Measurements from ENCODE around the gene RALGAPA2. TPM values are rescaled to one million over a fixed set of nuclear protein-coding genes. Genes with fewer than 3 reads are reported as not detected.

The RALGAPA2 gene
- total RNA-seq, 3 donors from 2014 or later (not counting 1 experiment from before 2014, with no cell fraction given) = 26.6 to 33.9 (median 33.1) TPM

- H3K4me1 ChIP-seq (ENCODE audit: control insufficient read depth, insufficient read depth, low read length) = no peaks in the 10 kb centered on the region
- Mint-ChIP-seq H3K27me3 (ENCODE audit: low read depth in 2 of 2) (no peaks in the 10 kb centered on the region), H3K9me3 (no peaks in the 10 kb centered on the region), H3K4me1 (no peaks in the 10 kb centered on the region), H3K4me3 (no peak overlapping the region), H3K36me3 (no peaks in the 10 kb centered on the region), H3K27ac (no peak overlapping the region)
- peaks cover 6% of the 10 kb centered on the region for H3K36me3 ChIP-seq (ENCODE audit: control insufficient read depth, insufficient read depth, low read length)
- no peak for ATAC-seq
- no peak overlapping the region for H3K27ac ChIP-seq (ENCODE audit: low read length)
- intact Hi-C loops (cut with micrococcal nuclease) = no loop called here
- TF ChIP-seq CTCF (IDR thresholded peaks at IDR 0.05) = no peak
- H3K9me3 ChIP-seq (ENCODE audit: control insufficient read depth, insufficient read depth, low read length) = no peaks in the 10 kb centered on the region
- 97% methylated on average over 5 of the region's 6 CpGs for WGBS (ENCODE audit: insufficient coverage)
- no peak for DNase-seq
- no peak overlapping the region for H3K4me3 ChIP-seq (ENCODE audit: low read length)
- no peaks in the 10 kb centered on the region for H3K27me3 ChIP-seq (ENCODE audit: control insufficient read depth, insufficient read depth, low read length)
Observed at GRCh38 chr20:20536240-20536933, 176.1 kb downstream of the RALGAPA2 start.

GRCh38 chr20:20535051-20535450 is 177.4 kb downstream of the RALGAPA2 start:
- H3K9me3 ChIP-seq (ENCODE audit: control insufficient read depth, insufficient read depth, low read length) = no peaks in the 10 kb centered on the region
- 94% methylated on average over 3 of the region's 3 CpGs for WGBS (ENCODE audit: insufficient coverage)

GRCh38 chr20:20531283-20531682 is 181.2 kb downstream of the RALGAPA2 start:
- H3K27me3 ChIP-seq (ENCODE audit: control insufficient read depth, insufficient read depth, low read length) = no peaks in the 10 kb centered on the region
- H3K9me3 ChIP-seq (ENCODE audit: control insufficient read depth, insufficient read depth, low read length) = no peaks in the 10 kb centered on the region
- H3K4me3 ChIP-seq (ENCODE audit: low read length) = no peak overlapping the region
- H3K36me3 ChIP-seq (ENCODE audit: control insufficient read depth, insufficient read depth, low read length) = peaks cover 15% of the 10 kb centered on the region
- intact Hi-C loops (cut with micrococcal nuclease) = no loop called here
- Mint-ChIP-seq H3K27ac (no peak overlapping the region), H3K36me3 (no peaks in the 10 kb centered on the region), H3K27me3 (ENCODE audit: low read depth in 2 of 2) (no peaks in the 10 kb centered on the region), H3K4me3 (no peak overlapping the region), H3K4me1 (no peaks in the 10 kb centered on the region), H3K9me3 (no peaks in the 10 kb centered on the region)
- no peak for ATAC-seq
- no peak for TF ChIP-seq CTCF (IDR thresholded peaks at IDR 0.05)
- H3K27ac ChIP-seq (ENCODE audit: low read length) = no peak overlapping the region
- no peaks in the 10 kb centered on the region for H3K4me1 ChIP-seq (ENCODE audit: control insufficient read depth, insufficient read depth, low read length)
- WGBS (ENCODE audit: insufficient coverage) = 100% methylated on average over 6 of the region's 6 CpGs
- DNase-seq = no peak

More at GRCh38 chr20:20535051-20535450, 177.4 kb downstream of the RALGAPA2 start:
- no peak for TF ChIP-seq CTCF (IDR thresholded peaks at IDR 0.05)
- Mint-ChIP-seq H3K4me3 (no peak overlapping the region), H3K9me3 (no peaks in the 10 kb centered on the region), H3K36me3 (no peaks in the 10 kb centered on the region), H3K27me3 (ENCODE audit: low read depth in 2 of 2) (no peaks in the 10 kb centered on the region), H3K4me1 (no peaks in the 10 kb centered on the region), H3K27ac (no peak overlapping the region)
- Histone ChIP-seq H3K27me3 (ENCODE audit: control insufficient read depth, insufficient read depth, low read length) (no peaks in the 10 kb centered on the region), H3K4me1 (ENCODE audit: control insufficient read depth, insufficient read depth, low read length) (no peaks in the 10 kb centered on the region), H3K36me3 (ENCODE audit: control insufficient read depth, insufficient read depth, low read length) (peaks cover 7% of the 10 kb centered on the region), H3K27ac (ENCODE audit: low read length) (no peak overlapping the region), H3K4me3 (ENCODE audit: low read length) (no peak overlapping the region)
- intact Hi-C loops (cut with micrococcal nuclease) = no loop called here
- no peak for DNase-seq
- no peak for ATAC-seq

Data from natural killer cell (primary cell).